Vagina (tissue), 2 donors: Measurements from ENCODE around the gene CHRND.

Experiments
- POLR2A ChIP-seq, 2 donors: fragments of 450-650 bp; IDR thresholded peaks; one replicate each; pipeline ENCODE4 v1.6.1; 2017; ENCODE audit warnings: antibody characterized with exemption in 2 of 2, mild to moderate bottlenecking in 2 of 2, moderate library complexity in 2 of 2
- POLR2AphosphoS5 ChIP-seq, 2 donors: sonication (generic); formaldehyde crosslinking; IDR thresholded peaks; one replicate each; pipeline ENCODE4 v1.9.0; 2017; ENCODE audit warnings: antibody characterized with exemption in 2 of 2, mild to moderate bottlenecking in 2 of 2, low read depth in 1 of 2; ENCODE audit not compliant: insufficient read depth in 1 of 2

- TF ChIP-seq POLR2A (IDR thresholded peaks at IDR 0.05) = no peak
- TF ChIP-seq POLR2AphosphoS5 (IDR thresholded peaks at IDR 0.05; ENCODE audit: insufficient read depth in 1 of 2, low read depth in 1 of 2) = no peak
Measured at GRCh38 chr2:232533944-232534710, 8.2 kb downstream of the CHRND start.
